NCI-H1930 (cell line): ENCODE measurements around the gene PTPRA.
"Not testable (repeated sequence)": the region's sequence is repeated elsewhere in the genome, so short reads cannot be mapped to it uniquely, and the experiment has no call there.

Experiments used
- DNase-seq, 2 experiments: peaks; one replicate each; lab custom pipeline; 2025; lab: John Stamatoyannopoulos, UW

PTPRA gene

DNA sequence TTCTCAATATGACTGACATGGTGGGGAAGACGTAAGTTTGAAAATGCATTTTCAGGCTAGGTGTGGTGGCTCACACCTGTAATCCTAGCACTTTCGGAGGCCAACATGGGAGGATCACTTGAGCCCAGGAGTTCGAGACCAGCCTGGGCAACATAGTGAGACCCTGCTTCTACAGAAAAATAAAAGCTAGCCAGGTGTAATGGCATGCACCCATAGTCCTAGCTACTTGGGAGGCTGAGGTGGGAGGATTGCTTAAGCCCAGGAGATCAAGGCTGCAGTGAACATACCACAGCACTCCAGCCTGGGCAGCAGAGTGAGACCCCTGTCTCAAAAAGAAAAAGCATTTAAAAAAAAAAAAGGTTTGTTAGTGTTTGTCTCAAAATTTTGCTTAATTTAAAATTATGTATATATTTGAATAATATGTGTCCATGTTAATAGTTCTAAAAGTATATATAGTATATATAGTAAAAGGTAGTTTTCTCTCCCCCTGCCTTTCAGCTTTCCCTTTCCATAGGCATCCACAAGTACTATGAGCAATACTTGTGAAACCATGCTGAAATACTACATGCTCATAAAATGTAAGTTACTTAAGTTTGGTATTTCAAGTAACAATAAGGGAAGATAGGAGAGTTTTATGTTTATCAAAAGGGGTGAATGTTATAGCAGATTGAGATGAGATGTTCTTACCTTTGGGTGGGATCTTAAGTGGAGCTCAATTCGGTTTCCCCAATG lies 15.1 kb downstream of the PTPRA start:
- no peak for DNase-seq

DNA sequence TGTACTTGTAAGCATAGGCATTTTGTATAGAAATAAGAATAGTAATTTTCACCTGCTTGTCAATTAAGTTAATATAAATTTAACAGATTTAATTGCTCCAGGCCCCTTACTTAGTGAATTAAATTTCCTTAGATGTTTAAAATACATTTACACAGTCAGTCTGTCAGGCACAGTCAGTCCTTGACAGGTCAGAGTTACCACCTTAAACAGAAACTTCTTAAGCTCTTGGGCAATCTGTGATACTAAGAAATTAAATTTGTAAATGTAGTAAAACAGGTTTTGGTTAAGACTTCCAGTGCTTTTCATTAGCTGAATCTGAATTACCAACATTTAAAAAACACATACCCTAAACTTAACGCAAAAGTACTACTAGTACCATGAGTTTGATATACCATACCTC lies 15.9 kb downstream of the PTPRA start:
- DNase-seq, result no peak

- no peak for DNase-seq
These were observed 16.5 kb downstream of the PTPRA start for GRCh38 chr20:2889797-2890196.

DNA sequence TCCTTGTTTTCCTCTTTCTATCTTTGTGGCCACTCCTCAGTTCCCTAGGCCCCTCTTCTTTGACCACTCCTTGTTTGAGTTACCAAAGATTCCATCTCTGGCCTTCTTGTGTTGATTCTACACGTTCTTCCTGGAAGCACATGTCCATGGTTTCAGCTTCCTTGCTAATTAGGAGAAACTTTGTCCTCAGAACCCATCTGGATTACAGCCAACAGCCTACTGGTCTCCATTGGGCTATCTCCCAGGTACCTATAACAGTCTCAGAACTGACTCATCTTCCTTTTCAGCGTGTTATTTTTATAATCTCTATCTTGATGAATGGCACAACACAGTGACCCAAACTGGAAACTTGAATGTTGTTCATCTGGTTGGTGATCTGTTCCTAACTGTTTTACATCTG lies 17.5 kb downstream of the PTPRA start:
- DNase-seq, result no peak

DNA sequence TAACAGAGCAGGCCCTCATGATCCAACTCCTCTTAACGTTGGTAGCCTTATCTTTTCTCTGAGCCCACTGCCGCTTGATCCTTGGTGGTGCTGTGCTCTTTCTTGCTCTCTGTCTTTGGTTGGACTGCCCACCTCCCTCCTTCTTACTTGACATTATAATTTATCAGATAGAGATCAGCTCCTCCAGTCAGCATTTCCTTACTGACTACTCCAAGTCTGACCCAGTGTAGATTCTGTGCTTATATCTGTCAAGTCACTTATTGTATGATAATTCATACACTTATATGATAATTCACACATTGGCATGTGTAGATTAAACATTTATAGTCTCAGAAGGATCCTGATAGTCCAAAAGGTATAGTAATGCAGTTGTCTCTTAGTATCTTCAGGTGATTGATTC lies 18.1 kb downstream of the PTPRA start:
- DNase-seq, result no peak

GRCh38 chr20:2892376-2892775 lies 19.1 kb downstream of the PTPRA start:
- DNase-seq, result no peak

DNA sequence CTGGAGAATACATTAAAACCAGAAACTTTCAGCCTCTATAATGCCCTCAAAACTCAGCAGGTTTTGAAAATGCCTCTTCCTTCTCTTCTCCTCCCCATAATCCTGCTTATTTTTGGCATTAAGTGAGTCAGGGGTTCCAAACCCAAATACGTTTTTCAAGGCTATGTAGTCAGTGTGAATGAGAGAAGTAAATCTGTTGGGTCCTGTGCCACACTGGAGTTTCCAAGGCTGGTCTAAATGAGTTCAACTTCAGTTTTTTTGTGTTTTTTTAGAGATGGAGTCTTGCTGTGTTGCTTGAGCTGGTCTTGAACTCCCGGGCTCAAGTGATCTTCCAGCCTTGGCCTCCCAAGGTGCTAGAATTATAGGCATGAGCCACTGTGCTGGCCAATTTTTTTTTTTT lies 20.9 kb downstream of the PTPRA start:
- no peak for DNase-seq

DNA sequence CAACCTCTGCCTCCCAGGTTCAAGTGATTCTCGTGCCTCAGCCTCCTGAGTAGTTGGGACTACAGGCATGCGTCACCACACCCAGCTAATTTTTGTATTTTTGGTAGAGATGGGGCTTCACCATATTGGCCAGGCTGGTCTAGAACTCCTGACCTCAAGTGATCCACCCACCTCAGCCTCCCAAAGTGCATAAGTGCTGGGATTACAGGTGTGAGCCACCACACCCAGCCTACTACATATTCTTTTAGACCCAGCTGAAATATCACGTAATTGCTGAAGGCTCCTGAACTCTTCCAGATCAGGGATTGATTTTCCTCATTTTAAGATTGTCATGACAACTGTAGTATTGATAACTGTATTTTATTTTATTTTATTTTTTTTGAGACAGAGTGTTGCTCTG lies 21.9 kb downstream of the PTPRA start:
- not testable (repeated sequence) for DNase-seq

- no peak for DNase-seq
These were observed 26.0 kb downstream of the PTPRA start for GRCh38 chr20:2899243-2899642.

DNA sequence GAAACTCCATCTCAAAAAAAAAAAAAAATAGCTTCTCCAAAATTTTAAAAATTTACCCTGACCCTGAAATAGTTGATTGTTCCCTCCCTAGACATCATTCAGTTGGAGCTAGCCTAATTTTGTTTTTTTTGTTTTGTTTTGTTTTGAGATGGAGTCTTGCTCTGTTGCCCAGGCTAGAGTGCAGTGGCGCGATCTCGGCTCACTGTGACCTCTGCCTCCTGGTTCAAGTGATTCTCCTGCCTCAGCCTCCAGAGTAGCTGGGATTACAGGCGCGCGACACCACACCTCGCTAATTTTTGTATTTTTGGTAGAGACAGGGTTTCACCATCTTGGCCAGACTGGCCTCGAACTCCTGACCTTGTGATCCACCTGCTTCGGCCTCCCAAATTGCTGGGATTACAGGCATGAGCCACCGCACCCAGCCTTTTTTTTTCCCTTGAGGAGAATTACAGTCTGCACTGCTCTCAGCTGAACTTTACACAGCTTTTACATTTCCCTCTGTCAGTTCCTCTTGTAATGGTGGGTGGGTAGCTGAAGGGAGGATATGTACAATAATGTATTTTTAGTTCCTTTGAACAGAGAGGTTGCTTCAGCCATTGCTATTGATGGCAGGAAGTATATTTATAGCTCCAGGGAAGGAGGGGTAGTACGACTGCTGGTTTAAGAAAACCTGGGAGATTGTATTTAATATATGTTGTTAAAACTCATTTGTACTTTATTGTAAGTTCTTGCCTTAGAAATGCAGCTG lies 27.7 kb downstream of the PTPRA start:
- DNase-seq, result no peak

GRCh38 chr20:2902291-2902690 lies 29.0 kb downstream of the PTPRA start:
- no peak for DNase-seq

DNA sequence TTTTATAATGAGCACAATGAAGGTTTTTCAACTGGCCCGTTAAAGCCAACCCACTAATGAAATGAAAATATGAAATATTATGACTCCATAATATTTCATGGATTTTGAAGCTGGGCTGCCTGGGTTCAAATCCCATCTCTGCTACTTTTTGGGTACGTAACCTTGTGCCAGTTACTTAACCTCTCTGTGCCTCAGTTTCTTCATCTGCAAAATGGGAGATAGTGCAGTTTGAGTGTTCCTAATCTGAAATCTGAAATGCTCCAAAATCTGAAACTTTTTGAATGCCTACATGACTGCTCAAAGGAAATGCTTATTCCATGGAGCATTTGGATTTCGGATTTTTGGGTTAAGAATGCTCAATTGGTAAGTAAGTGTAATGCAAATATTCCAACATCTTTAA lies 29.5 kb downstream of the PTPRA start:
- DNase-seq, result no peak

- no peak for DNase-seq
These were observed 30.4 kb downstream of the PTPRA start for GRCh38 chr20:2903686-2904085.

GRCh38 chr20:2907519-2907918 lies 34.2 kb downstream of the PTPRA start:
- DNase-seq, result no peak

GRCh38 chr20:2909953-2910352 lies 36.7 kb downstream of the PTPRA start:
- no peak for DNase-seq

- DNase-seq, result no peak
These were observed 37.9 kb downstream of the PTPRA start for GRCh38 chr20:2911200-2911599.

- DNase-seq, result peak in 1 of 2 experiments; percentile 31
These were observed 40.9 kb downstream of the PTPRA start for GRCh38 chr20:2914160-2914559.

GRCh38 chr20:2917266-2917665 lies 44.0 kb downstream of the PTPRA start:
- DNase-seq, result no peak

DNA sequence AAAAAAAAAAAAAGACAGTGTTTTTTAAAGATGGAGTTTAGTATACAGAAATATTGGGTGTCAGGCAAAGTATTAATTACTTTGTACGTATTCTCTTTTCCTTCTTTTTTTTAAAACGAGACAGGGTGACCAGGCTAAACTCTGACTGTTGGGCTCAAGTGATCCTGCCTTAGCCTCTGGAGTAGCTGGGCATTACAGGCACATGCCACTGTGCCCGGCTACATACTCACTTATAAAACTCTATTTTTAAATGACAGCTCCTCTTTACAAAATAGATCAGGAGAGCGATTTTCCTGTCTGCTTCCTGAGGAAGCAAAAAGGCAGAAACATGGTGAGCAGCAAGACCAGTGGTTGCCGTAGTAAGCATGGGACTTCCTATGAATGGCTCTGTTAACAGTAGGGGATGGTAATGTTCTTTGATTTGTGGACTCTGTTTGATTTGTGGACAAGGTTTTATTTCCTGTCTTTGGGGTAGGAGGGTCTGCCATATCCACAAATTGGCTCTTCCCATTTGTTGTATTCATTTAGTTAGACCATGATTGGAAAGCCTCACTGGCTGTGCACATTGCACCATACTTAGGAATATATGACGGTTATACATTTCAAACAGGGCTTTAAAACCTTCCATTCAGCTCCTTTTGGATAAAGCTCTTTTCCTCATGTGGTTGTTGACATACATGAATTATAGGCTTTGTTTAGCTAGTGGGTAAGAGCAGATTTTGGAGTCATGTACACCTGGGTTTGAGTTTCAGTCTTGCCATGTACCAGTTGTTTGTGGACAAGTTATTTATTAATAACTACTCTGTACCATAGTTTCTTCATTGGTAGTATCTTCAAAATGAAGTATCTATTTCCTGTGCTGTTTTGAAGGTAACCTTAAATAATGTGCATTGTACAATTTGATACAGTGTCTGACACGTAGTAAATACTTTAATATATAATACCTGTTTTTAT lies 45.1 kb downstream of the PTPRA start:
- no peak for DNase-seq

DNA sequence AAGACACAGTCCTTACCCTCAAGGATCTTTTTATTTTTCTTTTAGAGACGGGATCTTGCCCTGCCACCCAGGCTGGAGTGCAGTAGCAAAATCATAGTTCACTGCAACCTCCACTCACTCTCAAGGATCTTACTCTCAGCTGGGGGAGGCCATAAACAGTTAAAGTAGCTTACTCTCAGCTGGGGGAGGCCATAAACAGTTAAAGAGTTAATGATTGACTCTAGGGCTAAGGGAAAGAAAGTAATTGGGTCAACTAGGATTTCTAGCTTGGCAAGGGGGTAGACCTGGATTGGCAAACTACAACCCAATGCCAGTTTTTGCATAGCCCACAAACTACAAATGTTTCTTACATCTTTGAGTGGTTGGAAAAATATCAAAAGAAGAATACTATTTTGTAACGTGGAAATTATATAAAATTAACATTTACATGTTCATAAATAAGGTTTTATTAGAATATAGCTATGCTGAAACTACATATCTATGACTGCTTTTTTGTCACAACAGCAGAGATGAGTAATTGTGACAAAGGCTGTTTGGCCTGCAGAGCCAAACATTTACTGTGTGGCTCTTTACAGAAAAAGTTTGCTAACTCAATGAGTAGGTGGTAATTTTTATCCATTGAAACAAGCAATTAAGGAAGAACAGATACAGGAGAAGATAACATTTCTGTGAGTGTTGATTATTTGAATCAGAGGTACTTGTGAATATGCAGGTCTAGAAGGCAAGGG lies 46.4 kb downstream of the PTPRA start:
- DNase-seq, result no peak

GRCh38 chr20:2920473-2920872 lies 47.2 kb downstream of the PTPRA start:
- no peak for DNase-seq

- no peak for DNase-seq
These were observed 48.2 kb downstream of the PTPRA start for GRCh38 chr20:2921506-2921905.
